HG03460 (cell line): ENCODE measurements around the gene TAF1B.
A peak's percentile ranks its signal among the peaks of the same experiment; 100 is the strongest.

ENCODE experiments used
- ATAC-seq: cut with Tn5 transposase; IDR thresholded peaks from one replicate; pipeline ENCODE4 v1.9.1; 2021; ENCODE audit not compliant: unreplicated experiment

TAF1B gene

DNA sequence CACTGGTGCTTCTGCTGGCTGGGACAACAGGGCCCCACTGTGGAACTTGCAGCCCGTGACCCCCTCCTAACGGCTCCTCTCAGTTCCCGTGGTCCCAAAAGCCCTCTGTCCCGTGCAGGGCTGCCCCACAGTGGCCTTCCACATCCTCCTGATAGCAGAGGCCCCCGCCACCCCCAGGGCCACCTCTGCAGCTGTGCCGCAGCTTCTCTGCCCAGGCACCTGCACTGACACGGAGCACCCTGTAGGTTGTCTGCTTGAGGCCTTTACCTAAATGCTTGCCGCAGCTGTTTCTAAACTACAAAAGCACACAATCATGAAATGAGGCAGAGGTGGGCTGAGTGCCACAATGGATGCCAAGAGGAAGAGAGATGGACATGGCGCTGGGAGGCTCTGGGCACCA is 94.7 kb downstream of the TAF1B start:
- no peak for ATAC-seq

DNA sequence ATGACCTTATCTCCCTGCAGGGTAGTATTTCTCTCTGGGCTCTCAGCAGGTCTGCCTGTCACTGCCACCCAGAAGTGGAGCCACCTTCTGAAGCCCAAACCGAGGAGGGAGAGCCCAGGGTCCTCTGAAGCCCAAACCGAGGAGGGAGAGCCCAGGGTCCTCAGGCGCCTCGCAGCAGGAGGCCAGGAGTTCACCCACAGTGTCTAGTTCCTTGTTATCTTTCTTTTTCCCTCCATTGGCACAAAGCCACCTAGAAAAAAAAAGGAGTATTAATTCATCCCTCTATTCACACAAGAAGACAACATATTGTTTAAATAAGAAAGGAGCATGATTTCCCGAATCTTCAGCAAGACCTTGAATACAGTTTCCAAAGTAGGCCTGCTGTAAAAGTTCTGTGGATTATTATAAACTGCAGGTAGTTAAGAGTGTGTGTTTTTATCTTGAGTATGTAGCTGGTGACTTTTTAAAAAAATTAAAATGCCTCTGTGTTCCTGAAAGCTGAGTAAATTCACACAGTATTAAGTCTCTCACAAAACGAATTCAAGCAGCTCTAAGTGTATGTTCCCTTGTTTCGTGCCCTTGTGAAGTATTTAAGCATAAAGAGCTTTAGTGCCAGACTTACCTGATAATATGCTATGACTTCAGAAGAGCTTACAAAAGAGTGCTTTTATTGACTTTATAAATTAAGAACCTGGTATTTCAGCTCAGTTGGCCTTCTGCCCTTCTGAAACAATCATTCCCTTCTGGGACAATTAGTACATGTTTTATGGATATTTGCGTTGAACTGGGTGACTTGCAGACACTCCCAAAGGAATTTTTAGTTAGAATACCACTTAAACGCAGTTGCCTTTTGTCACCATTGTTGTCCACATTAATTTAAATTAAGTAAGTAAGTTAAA is 96.6 kb downstream of the TAF1B start:
- ATAC-seq, result no peak

DNA sequence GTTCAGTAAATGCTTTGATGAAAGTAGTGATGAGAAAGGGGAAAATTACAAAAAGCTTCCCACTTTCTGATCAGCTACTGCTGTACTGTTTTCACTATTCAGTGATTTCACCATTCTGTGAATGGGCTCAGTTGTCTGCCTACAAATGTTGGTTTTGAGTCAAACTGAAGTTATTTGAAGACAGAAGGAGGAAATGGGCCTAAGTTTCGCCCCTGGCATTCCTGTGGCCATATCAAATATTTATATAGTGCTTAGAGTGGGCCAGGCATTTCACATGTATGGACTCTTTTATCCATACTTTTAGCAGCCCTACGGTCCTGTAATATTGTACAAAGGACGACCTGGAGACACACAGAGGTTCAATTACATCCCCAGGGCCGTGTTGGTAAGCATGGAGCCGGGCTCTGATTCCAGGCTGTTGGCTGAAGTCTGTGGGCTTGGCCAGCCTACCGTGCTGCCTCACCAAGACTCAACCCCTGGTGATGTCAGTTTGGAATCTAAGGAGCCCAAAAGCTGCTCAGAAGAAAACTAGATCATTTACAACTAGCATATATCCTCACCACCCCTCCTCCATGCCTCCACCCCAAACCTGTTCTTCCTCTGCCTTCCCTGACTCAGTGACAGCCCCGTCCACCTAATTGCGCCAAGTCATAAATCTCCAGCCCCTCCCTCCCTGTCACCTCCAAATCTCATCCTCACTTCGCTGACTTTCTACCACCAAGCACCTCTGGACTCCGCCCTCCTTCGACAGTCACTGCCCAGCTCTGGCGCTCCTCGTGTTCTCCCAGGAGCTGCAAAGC is 98.1 kb downstream of the TAF1B start:
- no peak for ATAC-seq

DNA sequence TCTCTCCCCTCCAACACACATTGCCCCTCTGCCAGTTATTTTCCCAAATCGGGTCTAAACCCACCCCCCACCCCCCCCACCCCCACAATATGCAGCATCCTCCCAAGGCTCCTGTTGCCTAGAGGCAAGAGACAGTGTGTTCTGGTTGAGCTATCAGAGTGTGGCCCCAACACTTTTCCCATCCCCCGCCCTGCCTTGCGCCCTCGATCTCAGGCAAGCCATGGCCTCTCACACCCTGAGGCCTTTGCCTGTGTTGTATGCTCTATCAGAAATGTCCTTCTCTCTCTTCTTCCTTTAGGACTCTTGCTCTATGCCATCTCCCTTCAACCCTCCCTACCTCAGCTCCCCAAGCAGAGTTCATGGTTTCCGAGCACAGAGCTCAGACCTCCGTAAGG is 98.7 kb downstream of the TAF1B start:
- ATAC-seq, result no peak

DNA sequence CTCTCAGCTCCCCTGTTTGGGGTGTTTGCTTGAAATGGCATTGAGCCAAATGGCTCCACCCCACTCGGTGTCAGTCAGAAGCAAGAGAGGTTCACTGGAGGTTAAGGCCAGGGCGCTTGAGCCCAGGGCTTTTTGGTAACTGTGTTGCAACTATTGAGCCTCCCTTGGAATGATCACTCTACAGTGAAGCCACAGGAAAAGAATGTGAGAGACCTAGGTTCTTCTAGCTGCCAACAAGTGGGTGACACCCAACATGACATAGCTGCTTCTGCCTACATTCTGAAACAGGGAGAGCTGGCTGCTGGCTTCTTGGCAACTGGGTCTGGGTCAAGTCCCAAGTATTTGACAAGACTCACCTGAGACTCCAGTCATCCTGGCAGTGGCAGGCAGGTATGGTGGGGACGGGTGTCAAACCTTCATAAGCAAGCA is 101.1 kb downstream of the TAF1B start:
- ATAC-seq, result no peak

DNA sequence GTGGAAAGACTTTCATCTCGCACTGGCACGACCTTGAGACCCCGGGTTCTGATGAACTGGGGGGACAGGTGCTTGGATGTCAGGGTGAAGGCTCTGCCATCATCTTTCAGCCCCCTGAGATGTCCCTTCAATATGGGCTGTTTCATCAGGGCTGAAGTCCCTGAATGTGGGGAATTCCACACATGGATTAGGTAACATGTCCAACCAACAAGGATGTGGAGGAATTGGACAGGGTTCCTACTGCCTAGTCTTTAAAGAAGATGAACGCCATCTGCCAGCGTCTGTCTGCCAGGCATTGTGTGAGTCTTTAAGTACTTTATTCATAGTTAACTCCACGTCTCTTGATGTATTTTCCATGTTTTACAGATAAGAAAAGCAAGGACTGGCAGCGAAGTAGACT is 102.3 kb downstream of the TAF1B start:
- ATAC-seq, result no peak

DNA sequence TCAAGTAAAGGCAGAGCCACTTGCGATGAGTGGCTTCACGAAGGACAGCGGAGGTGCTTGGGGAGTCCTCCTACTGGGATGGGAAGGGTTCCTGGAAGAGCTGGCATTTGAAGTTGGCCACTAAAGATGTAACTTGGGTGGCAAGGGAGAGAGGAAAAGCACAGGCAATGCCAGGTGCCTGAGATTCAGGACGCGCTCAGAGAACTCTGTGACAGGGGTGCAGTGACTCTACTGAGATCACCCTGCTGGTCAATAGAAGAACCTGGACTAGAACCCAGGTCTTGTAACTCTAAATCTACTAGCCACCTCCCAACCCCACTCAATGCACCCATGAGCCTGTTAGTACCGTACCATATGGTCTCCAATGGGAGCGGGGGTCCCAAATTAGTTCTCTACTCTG is 102.8 kb downstream of the TAF1B start:
- ATAC-seq, result no peak

DNA sequence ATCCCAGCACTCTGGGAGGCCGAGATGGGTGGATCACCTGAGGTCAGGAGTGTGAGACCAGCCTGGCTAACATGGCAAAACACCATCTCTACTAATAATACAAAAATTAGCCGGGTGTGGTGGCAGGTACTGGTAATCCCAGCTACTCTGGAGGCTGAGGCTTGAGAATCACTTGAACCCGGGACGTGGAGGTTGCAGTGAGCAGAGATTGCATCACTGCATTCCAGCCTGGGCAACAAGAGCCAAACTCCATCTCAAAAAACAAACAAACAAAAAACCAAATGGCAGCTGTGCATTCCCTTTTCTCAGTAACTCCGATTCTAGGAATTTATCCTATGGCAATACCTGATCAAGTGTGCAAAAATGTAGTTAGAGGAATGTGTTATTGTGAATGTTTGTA is 103.5 kb downstream of the TAF1B start:
- ATAC-seq, result no peak

DNA sequence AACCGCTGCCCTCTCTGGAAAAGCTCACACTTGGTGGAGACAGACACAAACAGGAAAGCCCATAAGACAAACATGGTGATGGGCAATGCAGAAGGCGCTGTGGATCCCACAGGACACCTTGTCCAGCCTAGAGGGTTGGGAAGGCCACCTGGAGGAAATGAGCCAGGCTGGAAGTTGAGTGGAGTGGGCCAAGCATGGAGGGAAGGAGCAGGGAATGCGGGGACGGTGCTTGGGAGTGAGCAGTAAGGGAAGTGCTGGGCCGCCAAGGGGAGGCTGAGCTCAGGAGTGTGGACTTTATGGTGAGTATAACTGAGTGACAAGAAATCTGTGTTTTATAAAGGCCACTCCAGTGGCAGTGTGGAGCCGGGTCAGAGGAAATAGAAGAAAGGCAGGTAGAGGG is 105.4 kb downstream of the TAF1B start:
- ATAC-seq, result no peak

DNA sequence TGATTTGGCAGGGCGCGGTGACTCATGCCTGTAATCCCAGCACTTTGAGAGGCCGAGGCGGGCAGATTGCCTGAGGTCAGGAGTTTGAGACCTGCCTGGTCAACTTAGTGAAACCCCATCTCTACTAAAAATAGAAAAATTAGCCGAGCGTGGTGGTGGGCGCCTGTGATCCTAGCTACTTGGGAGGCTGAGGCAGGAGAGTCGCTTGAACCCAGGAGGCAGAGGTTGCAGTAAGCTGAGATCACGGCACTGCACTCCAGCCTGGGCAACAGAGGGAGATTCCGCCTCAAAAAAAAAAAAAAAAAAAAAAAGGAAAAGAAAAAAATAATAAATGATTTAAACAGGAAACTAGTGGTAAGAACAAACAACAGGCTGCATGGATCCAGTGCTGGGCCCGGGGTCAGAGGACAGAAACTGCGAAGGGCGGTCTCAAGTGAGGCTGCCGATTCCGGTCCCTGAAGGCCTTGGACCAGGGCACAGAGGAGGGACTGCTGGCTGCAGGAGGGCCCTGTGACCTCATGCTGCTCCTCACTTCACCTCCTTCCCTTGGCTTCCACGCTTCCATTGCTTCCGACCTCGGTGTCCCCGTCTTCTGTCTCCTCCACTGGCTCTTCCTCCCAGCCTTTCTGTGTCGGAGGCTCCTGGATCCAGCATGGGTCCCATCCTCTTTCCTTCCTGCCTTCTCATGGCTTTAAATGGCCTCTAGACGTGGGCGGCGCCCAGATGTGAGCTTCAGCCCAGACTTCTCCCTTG is 106.1 kb downstream of the TAF1B start:
- no peak for ATAC-seq

DNA sequence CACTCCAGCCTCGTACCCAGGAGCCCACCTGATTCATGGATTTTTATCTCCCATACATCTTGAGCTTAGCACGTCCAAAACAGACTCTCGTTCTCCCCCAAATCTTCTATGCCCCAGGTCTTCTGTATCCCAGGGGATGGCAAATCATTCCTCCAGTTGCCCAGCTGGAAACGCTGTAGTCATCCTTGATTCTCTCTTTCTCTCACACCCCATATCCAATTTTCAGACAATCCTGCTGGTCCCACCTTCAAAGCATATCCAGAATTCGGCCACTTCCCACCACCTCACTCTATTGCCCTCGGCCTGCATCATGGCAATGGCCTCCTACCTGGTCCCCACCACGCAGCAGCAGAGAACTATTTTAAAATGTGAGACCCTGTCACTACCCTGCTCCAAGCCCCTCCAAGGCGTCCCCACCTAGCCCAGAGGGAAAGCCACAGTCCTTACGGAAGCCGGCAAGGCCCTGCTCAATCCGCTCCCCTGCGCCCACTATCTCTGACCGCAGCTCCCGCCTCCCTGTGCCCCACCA is 106.8 kb downstream of the TAF1B start:
- ATAC-seq, result no peak

DNA sequence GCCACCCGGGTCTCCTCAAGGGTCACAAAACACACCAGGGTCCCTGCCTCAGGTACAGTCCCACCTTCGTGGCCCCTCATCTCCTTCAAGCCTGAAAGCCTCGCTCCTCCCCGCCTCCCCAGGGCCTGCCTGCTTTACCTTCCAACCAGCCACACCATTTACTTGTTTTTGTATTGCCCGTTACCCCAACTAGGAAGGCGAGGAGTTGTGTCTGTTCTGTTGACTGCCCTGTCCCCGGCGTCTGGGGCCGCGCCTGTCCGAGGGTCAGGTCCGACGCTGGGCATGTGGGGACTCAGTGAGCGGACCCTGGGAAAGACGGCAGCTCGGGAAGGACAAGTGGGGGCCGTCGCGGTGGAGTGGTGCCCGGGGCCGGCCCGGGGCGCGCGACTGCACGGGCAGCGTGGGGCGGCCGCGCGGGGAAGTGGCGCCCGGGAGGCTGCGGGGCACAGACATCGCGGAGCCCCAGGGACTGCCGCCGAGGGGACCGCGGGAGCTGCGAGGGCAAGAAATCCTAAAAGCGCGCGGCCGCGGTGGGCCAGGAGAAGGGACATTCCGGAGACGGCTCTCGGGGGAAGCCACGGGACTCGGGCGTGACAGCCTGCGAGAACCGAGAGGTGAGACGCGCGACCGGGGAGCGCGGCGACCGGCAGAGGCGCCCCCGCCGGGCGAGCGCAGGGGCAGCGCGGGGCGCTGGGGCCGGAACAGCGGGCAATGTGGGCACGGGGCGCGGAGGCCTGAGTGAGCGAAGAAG is 107.4 kb downstream of the TAF1B start:
- peak; percentile 35 for ATAC-seq

DNA sequence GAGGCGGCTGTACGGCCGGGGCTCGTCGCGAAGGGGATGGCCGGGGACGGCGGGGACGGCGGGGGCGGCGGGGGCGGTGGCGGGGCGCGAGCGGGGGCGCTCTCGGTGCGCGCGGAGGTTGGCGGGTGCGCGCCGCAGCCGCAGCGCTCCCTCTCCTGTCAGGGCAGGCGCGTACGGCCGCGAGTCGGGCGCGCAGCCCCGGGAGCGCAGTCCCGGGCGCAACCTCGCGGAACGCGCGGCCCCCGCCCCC is 107.9 kb downstream of the TAF1B start:
- no peak for ATAC-seq

DNA sequence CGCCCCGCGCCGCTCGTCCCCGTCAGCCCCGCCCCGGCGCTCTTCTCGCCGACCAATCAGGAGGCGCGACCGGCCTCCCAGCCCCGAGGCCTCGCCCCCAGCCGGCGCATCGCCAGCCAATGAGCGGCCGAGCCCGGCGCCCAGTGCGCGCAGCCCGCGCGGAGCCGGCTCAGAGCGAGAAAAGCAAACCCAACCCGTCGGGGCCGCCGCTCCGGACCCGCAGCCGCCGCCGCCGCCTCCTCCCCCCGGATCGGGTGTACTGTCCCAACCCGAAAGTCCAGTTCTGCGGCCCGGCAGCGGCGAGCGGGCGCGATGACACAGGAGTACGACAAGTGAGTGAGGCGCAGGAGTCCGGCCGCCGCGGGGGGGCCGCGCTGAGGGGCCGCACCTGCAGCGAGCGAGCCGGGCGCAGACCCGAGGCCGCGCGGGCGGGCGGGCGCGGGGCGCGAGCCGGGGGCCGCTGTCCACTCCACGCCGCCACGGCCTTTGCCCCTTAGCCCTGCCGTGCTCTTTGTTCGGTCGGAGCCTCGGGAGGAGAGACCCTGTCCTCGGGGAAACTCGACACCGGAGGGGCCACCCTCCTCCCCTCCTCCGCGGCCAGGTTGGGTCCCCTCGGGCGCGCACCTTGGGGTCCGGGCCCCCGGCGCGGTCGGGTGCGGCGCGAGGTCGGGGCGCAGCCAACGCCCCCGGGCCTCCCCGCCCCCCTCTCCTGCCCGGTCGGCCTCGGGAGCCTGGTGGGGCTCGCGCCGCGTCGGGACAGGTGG is 108.4 kb downstream of the TAF1B start, which contains the start of gene GRHL1:
Gene GRHL1 (plus strand): TSS at position 172 of the 764 bp plus-strand sequence. CDS start 141 bp downstream, at position 313.
- peak; percentile 96 for ATAC-seq

DNA sequence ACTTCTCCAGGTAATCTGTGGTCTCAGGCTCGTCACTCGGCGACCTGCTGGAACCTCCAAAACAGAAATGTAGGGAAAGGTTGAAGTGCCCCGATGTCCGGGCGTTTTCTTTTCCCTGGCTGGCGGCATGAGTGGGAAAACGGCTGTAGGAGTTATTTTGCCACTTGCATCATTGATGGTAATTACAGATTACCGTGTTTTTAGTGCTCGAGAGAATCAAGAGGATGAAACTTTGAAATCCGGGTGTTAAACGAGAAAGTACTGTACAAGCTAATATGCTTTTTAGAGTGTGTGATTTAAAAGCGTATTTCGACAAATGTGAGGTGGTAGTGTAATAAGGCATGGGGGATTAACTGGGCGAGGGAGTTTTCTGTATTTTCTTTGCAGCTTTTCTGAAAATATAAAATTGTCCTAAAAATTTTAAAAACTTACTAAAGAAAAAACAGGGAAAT is 109.0 kb downstream of the TAF1B start:
- no peak for ATAC-seq

DNA sequence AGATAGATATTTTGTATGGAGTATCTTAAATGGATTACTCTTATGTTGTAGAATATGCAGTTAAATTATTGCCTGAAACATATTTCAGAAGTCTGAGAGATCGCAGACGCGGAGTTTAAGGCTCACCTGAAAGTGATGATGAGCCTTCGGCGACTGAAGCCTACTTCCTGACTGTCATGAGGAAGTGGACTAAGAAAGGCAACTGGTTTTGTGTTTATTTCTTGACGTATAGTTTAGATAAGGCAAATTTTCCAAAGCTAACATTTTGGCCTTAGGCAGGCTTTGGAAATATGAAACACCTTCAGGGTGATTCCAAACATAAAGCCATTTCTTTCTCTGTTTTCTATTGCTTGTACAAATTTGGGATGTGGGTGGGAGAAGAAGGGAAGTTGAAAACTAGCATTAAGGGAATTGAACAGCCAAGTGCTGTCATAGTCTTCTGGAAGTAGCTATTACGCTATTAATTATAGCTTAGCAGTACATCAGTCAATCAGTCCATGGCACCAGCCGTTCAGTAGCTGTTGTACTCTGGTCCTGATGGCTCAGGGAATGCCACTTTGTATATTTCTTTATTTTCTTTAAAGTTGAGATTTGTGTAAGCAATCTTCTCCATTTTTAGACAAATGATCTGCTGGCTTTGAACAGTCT is 109.7 kb downstream of the TAF1B start:
- no peak for ATAC-seq

DNA sequence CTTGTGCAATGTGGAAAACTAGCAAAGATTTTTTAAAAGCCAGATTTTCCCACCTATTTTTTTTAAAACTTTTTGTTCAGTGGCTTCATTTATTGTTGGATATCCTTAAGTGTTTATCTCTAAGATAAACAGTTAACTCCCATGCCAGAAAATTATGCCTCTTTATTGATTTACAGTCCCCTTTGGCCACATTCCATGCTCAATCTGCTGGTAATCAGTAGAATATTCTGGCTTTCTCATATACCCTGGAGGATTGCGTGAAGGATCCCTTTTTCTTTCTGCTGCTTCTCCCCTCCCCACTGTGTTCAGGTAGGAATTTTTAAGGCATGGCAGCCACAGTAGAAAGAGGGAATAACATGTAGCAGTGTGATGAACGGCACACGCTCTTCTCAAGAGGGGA is 110.9 kb downstream of the TAF1B start:
- ATAC-seq, result no peak

DNA sequence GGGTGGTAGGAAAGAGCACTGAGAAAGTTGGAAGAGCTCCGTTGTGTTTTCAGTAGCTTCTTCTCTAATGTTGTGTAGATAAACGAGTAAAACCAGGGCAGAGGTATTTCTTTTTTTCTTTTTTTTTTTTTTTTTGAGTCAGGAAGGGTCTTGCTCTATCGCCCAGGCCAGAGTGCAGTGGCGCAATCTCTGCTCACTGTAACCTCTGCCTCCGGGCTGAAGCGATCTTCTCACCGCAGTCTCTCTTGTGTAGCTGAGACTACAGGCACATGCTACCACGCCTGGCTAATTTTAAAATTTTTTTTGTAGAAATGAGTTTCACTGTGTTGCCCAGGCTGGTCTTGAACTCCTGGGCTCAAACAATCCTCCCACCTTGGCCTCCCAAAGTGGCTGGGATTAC is 114.8 kb downstream of the TAF1B start:
- ATAC-seq, result no peak

DNA sequence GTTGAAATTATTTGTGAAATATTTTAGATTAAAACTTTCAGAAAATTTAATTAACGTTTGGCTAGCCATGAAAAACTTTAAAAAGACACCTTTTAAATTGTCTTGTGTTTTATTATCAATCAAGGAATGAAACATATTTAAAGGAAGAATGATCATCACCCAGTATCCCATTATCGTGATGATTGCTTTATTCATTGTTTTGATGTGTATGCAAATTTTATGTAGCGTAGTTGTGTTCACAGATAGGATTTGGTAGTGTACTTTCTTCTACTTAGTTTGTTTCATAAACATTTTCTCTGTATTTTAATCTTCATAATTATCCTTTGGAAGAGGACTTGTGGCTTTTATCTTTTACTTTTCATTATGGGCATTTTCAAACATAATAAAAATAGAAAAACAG is 116.0 kb downstream of the TAF1B start:
- no peak for ATAC-seq
